Caco-2 (cell line): ENCODE measurements around the gene PRR19. TPM values are rescaled to one million over a fixed set of nuclear protein-coding genes. Genes with fewer than 3 reads are reported as not detected.

Experiments
- BruUV-seq: library from RNA; stranded (reverse); fragments of 400-500 nt; replicated peaks from 2 replicates; lab custom pipeline; 2021; lab: Mats Ljungman, UMichigan
- CTCF ChIA-PET: fragments of 300-600 bp; sonication (Branson Sonifier 250); formaldehyde crosslinking; loops from one replicate; lab custom pipeline; 2022; ENCODE audit warnings: antibody characterized with exemption; lab: Charles Lee
- POLR2A ChIA-PET: fragments of 300-600 bp; sonication (Branson Sonifier 250); formaldehyde crosslinking; loops from one replicate; lab custom pipeline; 2022; ENCODE audit warnings: antibody characterized with exemption; lab: Charles Lee
- DNase-seq, 2 experiments: peaks; one replicate each; pipeline versions ENCODE4 v3.0.0 to v3.0.0-alpha.2; 2020 to 2022
- H3K27me3 ChIP-seq: replicated peaks from 2 replicates; pipeline ENCODE4 v1.6.0; 2011; ENCODE audit warnings: low read length; ENCODE audit not compliant: control insufficient read depth, insufficient read depth
- H3K36me3 ChIP-seq: 2 replicates; pipeline ENCODE4 v1.5.1; 2011; ENCODE audit warnings: low read length; ENCODE audit not compliant: control insufficient read depth, insufficient read depth
- H3K4me1 ChIP-seq: fragments of 250-450 bp; sonication (Bioruptor Pico); 2 replicates; pipeline ENCODE4 v1.5.1; 2020; ENCODE audit warnings: mild to moderate bottlenecking
- H3K4me3 ChIP-seq: 2 replicates; pipeline ENCODE4 v1.5.1; 2011; ENCODE audit warnings: low read depth, mild to moderate bottlenecking, control low read depth, low read length
- H3K9me3 ChIP-seq: fragments of 250-450 bp; sonication (Bioruptor Pico); 2 replicates; pipeline ENCODE4 v1.5.1; 2020; ENCODE audit warnings: mild to moderate bottlenecking, moderate library complexity
- H3K27ac Mint-ChIP-seq: one replicate; pipeline ENCODE4 v1.8.0; 2022; ENCODE audit warnings: mixed read lengths; ENCODE audit not compliant: unreplicated experiment
- H3K27me3 Mint-ChIP-seq: one replicate; pipeline ENCODE4 v1.8.0; 2022; ENCODE audit warnings: mixed read lengths; ENCODE audit not compliant: insufficient read depth, unreplicated experiment
- H3K36me3 Mint-ChIP-seq: one replicate; pipeline ENCODE4 v1.8.0; 2022; ENCODE audit warnings: mild to moderate bottlenecking, mixed read lengths; ENCODE audit not compliant: insufficient read depth, unreplicated experiment
- H3K4me1 Mint-ChIP-seq: one replicate; pipeline ENCODE4 v1.8.0; 2022; ENCODE audit warnings: low read depth, mixed read lengths; ENCODE audit not compliant: unreplicated experiment
- H3K4me3 Mint-ChIP-seq: one replicate; pipeline ENCODE4 v1.8.0; 2022; ENCODE audit warnings: mild to moderate bottlenecking, moderate library complexity, mixed read lengths; ENCODE audit not compliant: unreplicated experiment
- H3K9me3 Mint-ChIP-seq: one replicate; pipeline ENCODE4 v1.8.0; 2022; ENCODE audit warnings: mixed read lengths; ENCODE audit not compliant: unreplicated experiment
- CTCF ChIP-seq, 2 experiments: fragments of 200-600 bp in 1 of 2; IDR thresholded peaks; 1 replicate in 1 of 2; 2 replicates in 1 of 2; pipeline versions ENCODE4 v1.5.1 to v1.8.0; 2011 to 2022; ENCODE audit warnings: antibody characterized with exemption in 1 of 2, control low read depth in 1 of 2, inconsistent platforms in 1 of 2, low read depth in 1 of 2, low read length in 1 of 2, mild to moderate bottlenecking in 1 of 2, moderate library complexity in 1 of 2; ENCODE audit not compliant: insufficient read depth in 1 of 2, severe bottlenecking in 1 of 2, unreplicated experiment in 1 of 2
- intact Hi-C: fragments of 100-400 bp; cut with micrococcal nuclease; formaldehyde crosslinking; loops from one replicate; pipeline ENCODE4 v1.10.0; 2022; ENCODE audit not compliant: unreplicated experiment
- total RNA-seq: library from RNA; stranded (reverse); gene quantifications from 2 replicates; pipeline ENCODE4 v1.2.3, GENCODE V29; 2022

Gene PRR19
- total RNA-seq, 1 experiment from 2014 or later: 2.8 TPM

- no peak overlapping the region for H3K27ac Mint-ChIP-seq
- H3K9me3 Mint-ChIP-seq: no peaks in the 10 kb centered on the region
- no peaks in the 10 kb centered on the region for H3K4me1 Mint-ChIP-seq
- no peaks in the 10 kb centered on the region for H3K27me3 ChIP-seq
- DNase-seq: no peak
- H3K4me1 ChIP-seq: no peaks in the 10 kb centered on the region
- no peak for TF ChIP-seq CTCF (IDR thresholded peaks at IDR 0.05; ENCODE audit: insufficient read depth in 1 of 2, low read depth in 1 of 2, low read length in 1 of 2, severe bottlenecking in 1 of 2, unreplicated experiment in 1 of 2)
- BruUV-seq: no TSS peak
- H3K36me3 ChIP-seq: peaks cover 1% of the 10 kb centered on the region
- H3K4me3 ChIP-seq: no peak overlapping the region
- H3K4me3 Mint-ChIP-seq: no peak overlapping the region
- POLR2A ChIA-PET: no interaction called here
- no peaks in the 10 kb centered on the region for H3K27me3 Mint-ChIP-seq
- intact Hi-C loops: no loop called here
- peaks cover 14% of the 10 kb centered on the region for H3K36me3 Mint-ChIP-seq
- no peaks in the 10 kb centered on the region for H3K9me3 ChIP-seq
- CTCF ChIA-PET: no interaction called here
Observed at GRCh38 chr19:42345191-42345812, 43.4 kb downstream of the PRR19 start.

- POLR2A ChIA-PET: no interaction called here
- no peak for TF ChIP-seq CTCF (IDR thresholded peaks at IDR 0.05; ENCODE audit: insufficient read depth in 1 of 2, low read depth in 1 of 2, low read length in 1 of 2, severe bottlenecking in 1 of 2, unreplicated experiment in 1 of 2)
- Histone ChIP-seq H3K36me3 (no peaks in the 10 kb centered on the region; the same call in none of the 2 replicates), H3K9me3 (no peaks in the 10 kb centered on the region), H3K4me1 (no peaks in the 10 kb centered on the region), H3K4me3 (no peak overlapping the region), H3K27me3 (no peaks in the 10 kb centered on the region)
- H3K27me3 Mint-ChIP-seq: no peaks in the 10 kb centered on the region
- no peak overlapping the region for H3K27ac Mint-ChIP-seq
- CTCF ChIA-PET: no interaction called here
- intact Hi-C loops: no loop called here
- H3K9me3 Mint-ChIP-seq: no peaks in the 10 kb centered on the region
- no peak overlapping the region for H3K4me3 Mint-ChIP-seq
- no peak for DNase-seq
- H3K36me3 Mint-ChIP-seq: peaks cover 14% of the 10 kb centered on the region
- no peaks in the 10 kb centered on the region for H3K4me1 Mint-ChIP-seq
- BruUV-seq: no TSS peak
Observed at GRCh38 chr19:42348211-42348610, 46.3 kb downstream of the PRR19 start.

- Mint-ChIP-seq H3K4me1 (no peaks in the 10 kb centered on the region), H3K36me3 (peaks cover 12% of the 10 kb centered on the region), H3K4me3 (no peak overlapping the region), H3K27ac (no peak overlapping the region), H3K9me3 (no peaks in the 10 kb centered on the region), H3K27me3 (no peaks in the 10 kb centered on the region)
- intact Hi-C loops: no loop called here
- H3K4me1 ChIP-seq: no peaks in the 10 kb centered on the region
- TF ChIP-seq CTCF (IDR thresholded peaks at IDR 0.05; ENCODE audit: insufficient read depth in 1 of 2, low read depth in 1 of 2, low read length in 1 of 2, severe bottlenecking in 1 of 2, unreplicated experiment in 1 of 2): no peak
- DNase-seq: no peak
- no peaks in the 10 kb centered on the region for H3K9me3 ChIP-seq
- no peaks in the 10 kb centered on the region; the same call in none of the 2 replicates for H3K36me3 ChIP-seq
- no peak overlapping the region for H3K4me3 ChIP-seq
- CTCF ChIA-PET: no interaction called here
- BruUV-seq: no TSS peak
- POLR2A ChIA-PET: no interaction called here
- no peaks in the 10 kb centered on the region for H3K27me3 ChIP-seq
Observed at GRCh38 chr19:42349378-42350107, 47.6 kb downstream of the PRR19 start.
